GM04504 (cell line): ENCODE results near the gene SLC50A1.
"Not testable (repeated sequence)": the region's sequence is repeated elsewhere in the genome, so short reads cannot be mapped to it uniquely, and the experiment has no call there.

ENCODE experiments used
- DNase-seq: peaks from one replicate; pipeline ENCODE4 v3.0.0-alpha.2; 2012; ENCODE audit warnings: low read depth

SLC50A1 gene

DNA sequence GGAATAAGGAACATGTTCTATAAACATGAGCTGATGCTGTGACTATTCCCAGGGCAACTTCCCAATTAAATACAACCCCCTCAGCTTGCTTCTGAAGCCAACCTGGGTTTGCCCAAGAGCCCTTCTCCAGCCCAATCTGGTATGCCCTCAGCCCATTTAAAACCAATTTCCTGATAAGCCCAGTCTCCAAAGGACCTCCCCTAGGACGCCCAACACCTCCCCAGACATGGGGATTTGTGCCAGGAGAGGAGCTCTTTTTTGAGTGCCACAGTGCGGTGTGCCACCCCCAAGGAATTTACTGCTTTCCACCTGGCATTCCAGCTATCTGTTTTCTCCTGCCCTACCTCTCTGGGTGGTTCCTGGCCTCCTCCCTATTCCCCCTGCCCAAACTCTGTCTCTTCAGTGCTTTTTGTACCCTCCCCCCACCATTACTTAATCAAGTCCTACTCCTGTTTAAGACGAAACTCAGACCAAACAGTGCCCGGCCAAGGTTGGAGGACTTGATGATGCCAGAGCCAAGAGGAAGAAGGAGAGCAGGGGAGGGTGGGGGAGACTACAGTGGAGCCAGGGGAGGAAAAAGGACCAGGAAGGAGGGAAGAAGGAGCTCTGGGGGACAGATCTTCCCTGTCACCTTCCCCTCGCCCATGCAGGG is 19.4 kb upstream of the SLC50A1 start:
- DNase-seq, result no peak

DNA sequence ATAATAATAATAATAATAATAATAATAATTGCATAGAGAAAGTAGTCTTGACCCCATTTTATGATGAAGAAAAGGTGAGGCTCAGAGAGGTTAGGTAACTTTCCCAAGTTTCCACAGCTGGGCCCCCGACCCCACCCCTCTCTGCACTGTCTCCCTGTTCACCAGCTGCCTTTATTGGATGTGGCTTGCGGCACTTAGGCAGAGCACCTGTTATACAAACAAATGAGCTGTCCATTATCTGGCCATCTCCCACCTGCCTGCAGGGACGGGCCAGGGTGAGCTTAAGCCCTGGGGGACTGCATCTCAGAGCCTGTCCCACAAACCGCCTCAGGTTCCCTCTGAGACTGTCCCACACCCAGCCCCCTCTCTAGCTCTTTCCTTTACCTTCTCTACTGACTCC is 18.0 kb upstream of the SLC50A1 start:
- DNase-seq, result no peak

DNA sequence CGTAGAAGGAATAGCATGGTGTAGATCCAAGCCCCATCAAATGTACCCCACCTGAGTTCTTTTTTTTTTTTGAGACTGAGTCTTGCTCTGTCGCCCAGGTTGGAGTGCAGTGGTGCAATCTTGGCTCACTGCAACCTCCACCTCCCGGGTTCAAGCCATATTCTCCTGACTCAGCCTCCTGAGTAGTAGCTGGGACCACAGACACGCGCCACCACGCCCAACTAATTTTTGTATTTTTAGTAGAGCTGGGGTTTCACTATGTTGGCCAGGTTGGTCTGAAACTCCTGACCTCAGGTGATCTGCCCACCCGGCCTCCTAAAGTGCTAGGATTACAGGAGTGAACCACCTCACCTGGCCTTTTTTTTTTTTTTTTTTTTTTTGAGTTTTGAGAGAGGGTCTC is 17.6 kb upstream of the SLC50A1 start:
- DNase-seq, result not testable (repeated sequence)

DNA sequence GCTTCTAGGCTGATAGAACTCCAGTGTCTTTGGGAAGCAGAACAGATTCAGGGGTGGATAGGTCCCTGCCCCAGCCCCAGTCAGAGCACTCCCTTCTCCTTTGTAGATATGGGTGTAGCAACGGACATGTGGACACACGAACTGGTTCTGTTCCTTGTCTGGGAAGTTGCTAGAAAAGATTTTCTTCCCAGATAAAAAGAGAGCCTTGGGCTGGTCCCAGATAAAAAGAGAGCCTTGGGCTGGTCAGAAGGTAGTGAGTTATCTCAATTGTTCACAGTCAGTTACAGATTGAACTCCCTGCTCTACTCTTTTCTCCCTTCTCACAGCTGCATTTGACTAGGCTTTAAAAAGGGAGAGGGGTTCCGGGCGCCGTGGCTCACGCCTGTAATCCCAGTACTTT is 15.4 kb upstream of the SLC50A1 start:
- no peak for DNase-seq

DNA sequence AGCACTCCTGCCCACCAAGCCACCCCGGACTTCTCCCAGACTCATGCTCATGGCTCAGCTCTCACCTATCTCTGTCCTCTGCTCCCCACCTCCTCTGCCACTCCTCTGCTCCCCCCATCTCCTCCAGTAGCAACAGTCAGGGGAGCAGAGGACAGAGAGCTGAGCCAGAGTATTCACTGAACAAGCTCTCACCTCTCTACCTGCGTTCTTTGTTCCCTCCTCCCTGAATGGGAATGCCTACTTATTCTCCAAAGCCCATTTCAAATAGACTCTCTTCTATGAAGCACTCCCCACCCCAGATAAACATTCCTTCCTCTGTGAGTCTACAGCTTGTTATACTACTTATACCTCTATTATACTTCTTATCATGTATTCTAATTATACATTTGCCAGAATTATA is 14.4 kb upstream of the SLC50A1 start:
- no peak for DNase-seq

DNA sequence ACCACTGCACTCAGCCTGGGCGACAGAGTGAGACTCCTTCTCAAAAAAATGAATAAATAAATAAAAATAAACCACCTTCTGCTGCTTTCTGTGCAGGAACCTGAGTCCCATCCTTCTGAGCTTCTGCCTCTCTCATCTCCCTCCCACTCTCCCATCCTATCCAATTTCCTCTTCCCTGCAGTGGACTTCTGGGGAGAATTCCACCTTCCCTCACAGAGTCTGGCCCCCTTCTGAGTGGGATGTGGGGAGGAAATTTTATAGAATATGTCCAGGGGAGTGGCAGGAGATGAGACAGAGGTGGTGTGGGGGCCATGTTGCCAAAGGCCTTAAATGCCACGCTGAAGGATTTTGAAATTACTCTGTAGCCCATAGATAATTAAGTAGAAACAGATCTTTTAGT is 13.3 kb upstream of the SLC50A1 start:
- DNase-seq, result no peak

DNA sequence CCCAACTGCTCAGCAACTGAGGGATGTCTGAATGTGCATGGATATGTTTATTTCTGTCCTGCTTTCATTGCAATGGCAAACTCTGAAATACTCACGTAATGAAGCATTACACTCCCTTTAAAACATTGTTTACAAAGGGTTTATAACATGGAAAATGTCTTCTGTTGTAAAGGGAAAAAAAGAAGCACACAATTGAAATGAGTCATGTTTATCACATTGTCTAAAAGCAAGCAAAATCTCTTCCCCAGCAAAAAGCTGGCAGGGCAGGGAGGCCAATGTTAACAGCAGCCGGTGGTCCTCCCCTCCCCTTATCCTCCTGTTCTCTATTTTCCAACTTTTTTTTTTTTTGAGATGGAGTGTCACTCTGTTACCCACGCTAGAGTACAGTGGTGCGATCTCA is 11.9 kb upstream of the SLC50A1 start:
- DNase-seq, result no peak

DNA sequence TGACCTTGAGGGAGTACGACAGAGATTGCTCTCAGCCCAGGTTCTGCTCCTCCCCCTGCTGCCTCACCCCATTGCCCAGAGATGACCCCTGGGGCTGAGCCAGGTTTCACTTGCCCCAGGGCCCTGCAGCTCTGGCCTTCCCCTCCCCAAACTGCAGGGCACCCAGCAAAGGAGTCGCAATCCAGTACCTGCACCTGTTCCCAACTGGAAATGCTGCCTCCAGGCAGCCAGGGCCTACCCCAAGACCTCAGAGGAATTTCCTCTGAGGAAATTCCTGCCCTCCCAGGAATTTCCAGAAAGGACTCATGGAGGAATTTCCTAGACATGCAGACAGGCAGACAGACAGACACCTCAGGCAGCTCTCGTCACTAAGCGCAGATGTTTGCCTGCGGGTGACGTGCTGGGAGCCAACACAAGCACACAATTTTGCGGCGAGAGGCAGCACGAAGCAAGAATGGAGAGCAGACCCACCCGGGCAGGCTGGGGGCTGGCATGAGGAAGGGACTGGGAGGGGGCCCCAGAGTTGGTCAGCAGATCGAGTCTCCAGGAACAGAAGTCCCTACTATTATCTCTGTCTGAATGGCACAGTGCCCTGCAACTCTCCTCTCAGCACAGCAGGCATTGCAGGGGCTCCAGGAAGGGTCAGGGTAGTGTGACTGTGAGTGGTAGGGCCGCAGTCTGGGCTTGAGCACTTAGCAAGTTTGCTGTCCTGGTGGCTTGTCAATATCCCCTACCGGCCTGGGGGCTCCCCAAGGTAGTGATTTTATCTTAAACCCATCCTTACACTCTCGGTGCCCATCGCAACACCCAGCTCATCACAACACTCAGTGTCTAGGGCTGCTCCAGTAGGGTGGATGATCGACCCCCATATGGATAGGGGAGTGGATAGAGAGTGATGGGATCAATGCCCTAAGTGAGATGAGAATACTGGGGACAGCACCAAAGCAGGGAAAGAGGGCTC is 10.9 kb upstream of the SLC50A1 start:
- DNase-seq, result no peak

DNA sequence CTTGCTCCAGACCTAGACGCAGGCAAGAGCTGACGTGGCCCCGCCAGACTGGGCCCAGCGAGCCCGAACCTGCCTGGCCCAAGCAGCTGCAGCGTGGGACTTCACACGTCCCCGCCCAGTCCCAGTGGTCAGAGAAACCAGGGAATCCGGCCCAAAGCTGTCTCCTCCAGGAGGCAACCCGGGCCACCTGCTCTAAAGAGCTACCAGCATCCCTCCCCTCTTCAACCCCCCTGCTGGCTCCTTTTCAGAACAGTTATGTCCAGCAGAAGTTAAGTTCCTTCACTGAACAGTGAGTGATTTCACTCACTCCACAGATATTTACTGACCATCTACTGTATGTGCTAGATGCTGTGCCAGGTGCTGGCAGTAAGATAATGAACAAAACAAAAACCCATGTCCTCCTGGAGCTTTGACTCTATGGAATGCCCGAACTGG is 10.1 kb upstream of the SLC50A1 start:
- no peak for DNase-seq

DNA sequence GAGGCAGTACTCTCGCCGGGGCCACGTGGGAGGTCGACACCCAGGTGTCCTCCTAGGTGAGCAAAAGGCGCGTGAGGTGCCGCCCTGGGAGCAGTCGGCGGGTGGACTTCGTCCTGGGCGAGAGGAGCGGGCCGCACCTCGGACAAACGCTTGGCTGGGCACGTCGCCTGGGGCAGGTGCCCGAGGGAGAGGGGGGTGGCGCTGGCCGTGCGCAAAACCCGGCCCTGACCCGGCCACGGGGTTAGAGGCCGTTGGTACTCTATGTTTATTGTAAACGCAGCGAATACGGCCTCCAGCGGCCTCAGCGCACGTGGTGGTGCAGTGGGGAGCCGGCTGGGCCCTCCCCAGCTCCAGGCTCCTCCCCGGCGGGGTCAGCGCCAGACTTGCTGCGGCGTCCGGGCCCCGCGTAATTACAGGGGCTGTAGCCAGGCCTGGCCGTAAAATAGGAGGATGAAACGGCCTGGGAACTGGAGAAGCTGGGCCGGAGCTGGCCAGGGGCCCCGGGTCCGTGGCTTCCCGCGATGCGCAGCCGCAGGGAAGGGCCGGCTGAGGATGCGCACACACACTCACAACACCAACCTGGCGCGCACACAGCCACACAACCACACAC is 9.6 kb upstream of the SLC50A1 start:
- no peak for DNase-seq

DNA sequence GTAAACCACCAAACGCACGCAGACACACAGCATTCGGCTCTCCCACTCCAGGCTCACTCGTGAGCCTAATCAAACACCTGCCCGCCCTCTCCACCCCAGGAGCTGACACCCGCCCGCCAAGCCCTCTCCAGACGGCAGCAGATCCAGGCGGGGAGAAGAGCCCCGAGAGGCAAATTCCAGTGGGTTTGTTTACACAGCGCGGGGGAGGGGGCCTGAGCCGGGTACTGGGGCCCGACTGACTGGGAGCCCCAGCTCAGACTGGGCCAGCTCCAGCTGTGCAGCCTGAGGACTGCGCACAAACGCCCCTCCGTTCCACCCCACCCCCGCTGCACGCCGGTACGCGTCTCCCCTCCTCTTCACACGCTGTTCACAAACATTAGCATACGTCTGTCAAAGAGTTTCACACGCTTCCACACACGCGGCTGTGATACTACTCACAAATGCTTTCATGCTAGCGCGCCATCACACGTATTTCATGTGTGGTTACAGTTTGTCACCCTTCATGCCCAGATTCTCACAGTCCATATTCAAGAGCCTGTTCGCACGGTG is 9.0 kb upstream of the SLC50A1 start:
- no peak for DNase-seq

DNA sequence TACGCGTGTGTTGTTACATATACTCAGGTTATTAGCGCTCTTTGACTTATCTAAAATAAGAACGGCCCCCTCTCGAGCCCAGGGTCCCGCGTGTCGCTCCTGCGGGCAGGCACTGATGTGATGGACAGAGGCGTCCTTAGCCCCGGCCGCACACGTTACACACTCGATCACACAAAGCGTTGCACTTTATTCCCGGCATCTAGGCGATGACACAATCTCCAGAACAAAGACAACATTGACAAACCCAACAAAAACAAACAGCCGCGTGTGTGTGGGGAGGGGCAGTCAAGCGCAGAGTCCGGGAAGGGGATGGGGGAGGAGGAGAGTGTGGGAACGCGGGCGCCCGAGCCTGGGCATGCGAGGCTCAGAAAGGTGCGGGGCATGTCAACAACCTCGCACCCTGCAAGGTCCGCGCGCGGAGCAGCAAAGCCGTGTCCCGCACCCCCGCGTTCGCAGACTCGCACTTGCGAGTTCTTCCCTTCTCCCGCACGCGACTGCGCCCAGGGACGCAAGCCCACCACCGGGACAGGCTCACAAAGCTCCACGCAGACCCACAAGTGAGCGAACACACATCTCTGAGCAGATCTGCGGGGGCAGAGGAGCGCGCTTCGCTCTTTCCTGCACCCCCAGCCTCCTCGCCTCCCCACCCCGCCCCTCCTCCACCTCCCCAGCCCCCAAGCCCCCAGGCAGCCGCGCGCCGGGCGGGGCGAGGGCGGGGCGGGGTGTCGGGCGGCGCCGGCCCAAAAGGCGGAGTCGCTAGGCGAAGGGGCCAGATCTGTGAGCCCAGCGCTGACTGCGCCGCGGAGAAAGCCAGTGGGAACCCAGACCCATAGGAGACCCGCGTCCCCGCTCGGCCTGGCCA is 8.3 kb upstream of the SLC50A1 start, which contains the start of gene EFNA1:
TSS of gene EFNA1 (plus strand) at position 772 of the 862 bp plus-strand sequence. CDS start 102 bp downstream, outside the sequence.
- DNase-seq, result no peak

DNA sequence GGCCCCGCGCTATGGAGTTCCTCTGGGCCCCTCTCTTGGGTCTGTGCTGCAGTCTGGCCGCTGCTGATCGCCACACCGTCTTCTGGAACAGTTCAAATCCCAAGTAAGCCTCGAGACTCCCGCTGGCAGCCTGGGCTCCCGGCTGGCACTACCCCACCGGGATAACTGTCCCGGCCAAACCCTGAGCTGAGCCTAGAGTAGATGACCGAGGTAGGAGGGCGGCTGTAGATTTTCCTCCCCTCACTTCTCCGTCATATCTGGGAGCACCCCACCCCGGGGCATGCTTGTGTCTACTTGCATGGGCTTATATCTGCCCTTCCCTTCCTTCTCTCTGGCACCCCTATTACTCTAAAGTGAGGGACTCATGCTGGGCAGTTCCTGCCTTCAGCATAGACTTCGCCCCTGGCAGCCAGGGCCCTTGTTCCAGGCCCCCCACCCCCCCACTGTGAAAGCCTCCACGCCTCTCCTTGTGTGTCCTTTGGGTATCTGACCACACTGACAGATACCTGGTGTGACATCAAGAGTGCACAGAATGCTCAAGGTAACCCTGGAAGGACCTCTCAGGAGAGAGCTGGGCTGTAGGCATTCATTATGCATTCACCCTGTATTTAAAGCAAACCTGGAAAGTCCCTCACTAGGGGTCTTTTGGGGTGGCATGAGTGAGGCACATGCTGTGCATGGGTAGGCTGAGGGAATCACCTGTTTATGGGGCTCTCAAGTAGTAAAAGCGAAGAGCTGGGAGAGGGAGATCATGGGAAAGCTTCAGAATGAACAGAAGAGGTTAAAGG is 7.5 kb upstream of the SLC50A1 start:
- no peak for DNase-seq

DNA sequence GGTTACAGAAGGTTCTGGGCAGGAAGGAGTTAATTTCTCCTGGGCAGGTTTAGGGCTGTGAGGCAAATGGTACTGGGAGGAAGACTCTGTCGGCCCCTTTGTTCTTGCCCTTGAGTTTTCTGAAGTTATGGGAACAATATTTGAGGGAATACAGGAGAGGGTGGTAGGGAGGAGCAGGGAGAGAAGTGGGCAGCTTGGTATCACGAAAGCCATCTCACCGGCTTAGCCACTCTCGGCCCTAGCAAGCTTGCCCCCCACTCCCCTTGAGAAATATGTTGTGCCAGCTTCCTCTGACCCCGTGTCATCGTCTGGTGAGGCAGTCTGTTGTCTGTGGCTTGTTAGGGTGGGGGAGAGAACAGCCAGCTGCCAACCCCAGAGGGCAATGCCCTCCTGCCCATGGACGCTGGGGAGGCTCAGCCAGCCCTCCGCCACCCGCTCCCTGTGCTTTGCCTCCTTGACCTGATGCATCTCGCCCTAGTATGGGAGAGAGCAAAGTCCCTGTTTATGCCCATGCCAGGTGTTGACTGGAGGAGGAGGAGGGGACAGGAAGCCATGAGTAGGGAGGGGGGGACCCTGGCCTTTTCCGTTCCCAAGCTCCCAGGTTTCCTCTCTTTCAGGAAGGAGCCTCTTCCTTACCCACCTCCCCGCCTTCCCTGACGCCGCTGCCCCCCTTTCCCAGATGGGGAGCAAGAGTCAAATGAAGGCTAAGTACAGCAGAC is 6.7 kb upstream of the SLC50A1 start:
- no peak for DNase-seq

DNA sequence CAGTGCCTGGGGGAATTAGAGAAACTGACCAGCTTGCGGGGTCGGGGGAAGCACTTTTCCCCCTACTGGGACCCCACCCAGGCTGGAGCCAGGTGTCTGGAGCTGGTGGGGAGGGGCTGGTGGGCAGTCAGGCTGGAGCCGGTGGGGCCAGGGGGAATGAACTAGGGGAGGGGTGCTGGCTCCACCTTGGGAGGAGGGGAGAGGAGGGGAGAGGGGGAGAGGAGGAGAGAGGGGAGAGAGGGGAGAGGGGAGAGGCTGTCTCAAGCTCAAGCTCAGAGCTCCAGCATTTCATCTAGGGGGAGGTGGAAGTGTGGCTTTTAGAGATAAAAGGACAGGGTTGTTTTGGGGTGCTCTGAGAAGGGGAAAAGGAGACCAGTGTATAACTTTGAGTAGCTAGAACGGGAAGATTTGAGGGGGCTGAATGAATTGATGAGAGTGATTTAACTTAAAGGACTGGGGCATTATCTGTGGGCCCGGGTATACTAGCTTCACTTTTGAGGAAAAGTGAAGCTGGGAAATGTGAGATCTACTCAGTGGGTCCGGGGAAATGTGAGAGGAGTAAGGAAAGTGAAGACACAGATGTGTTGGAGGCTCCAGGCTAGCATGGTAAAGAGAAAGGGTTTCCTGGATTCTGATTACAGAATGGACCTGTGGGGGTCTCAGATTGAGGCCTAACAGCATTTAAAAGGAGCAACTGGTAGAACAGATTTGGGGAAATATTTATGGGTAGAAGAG is 5.2 kb upstream of the SLC50A1 start:
- no peak for DNase-seq

DNA sequence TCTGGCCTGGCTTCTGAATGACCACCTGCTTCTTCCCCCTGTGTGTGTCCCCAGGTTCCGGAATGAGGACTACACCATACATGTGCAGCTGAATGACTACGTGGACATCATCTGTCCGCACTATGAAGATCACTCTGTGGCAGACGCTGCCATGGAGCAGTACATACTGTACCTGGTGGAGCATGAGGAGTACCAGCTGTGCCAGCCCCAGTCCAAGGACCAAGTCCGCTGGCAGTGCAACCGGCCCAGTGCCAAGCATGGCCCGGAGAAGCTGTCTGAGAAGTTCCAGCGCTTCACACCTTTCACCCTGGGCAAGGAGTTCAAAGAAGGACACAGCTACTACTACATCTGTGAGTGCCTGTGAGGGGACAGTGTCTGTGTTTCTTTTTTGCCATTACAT is 4.4 kb upstream of the SLC50A1 start:
- DNase-seq, result no peak

DNA sequence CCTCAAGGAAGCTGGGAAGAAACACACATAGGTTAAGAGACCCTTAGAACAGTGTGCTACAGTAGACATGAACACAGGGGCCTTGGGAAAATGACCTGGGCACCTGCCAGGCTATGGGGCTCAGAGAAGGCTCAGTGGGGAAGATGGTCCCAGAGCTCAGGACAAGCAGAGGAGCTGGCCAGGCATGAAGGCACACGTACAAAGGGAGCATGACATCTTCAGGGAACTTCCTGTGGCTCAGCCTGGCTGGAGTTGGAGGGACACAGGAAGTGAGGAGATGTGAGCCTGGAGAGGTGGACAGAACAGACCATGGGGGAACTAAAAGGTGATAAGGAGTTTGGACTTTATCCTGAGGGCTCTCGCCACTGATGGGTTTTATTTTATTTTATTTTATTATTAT is 3.8 kb upstream of the SLC50A1 start:
- no peak for DNase-seq

DNA sequence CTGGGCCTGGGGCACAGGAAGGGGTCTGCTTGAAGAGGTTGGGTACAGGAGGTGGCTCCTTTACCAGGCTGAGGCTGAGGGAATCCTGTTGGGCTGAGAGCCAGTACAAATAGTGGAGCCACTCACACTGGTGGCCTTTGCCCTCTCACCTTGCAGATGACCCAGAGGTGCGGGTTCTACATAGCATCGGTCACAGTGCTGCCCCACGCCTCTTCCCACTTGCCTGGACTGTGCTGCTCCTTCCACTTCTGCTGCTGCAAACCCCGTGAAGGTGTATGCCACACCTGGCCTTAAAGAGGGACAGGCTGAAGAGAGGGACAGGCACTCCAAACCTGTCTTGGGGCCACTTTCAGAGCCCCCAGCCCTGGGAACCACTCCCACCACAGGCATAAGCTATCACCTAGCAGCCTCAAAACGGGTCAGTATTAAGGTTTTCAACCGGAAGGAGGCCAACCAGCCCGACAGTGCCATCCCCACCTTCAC is 1.8 kb upstream of the SLC50A1 start:
- DNase-seq, result no peak

DNA sequence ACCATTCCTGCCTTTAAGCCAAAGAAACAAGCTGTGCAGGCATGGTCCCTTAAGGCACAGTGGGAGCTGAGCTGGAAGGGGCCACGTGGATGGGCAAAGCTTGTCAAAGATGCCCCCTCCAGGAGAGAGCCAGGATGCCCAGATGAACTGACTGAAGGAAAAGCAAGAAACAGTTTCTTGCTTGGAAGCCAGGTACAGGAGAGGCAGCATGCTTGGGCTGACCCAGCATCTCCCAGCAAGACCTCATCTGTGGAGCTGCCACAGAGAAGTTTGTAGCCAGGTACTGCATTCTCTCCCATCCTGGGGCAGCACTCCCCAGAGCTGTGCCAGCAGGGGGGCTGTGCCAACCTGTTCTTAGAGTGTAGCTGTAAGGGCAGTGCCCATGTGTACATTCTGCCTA is 1.3 kb upstream of the SLC50A1 start:
- DNase-seq, result no peak
